Endothelial cell of umbilical vein (primary cell): Measurements from ENCODE around the gene CEP55. TPM values are rescaled to one million over a fixed set of nuclear protein-coding genes. Genes with fewer than 3 reads are reported as not detected.

Experiments used
- BruUV-seq: library from RNA; stranded (reverse); fragments of 400-500 nt; replicated peaks from 2 replicates; lab custom pipeline; 2021; lab: Mats Ljungman, UMichigan
- CTCF ChIA-PET: fragments of 300-600, 350-600 bp; sonication (Branson Sonifier 250); formaldehyde crosslinking; loops from one replicate; lab custom pipeline; 2021; ENCODE audit warnings: antibody characterized with exemption, inconsistent platforms; lab: Charles Lee
- POLR2A ChIA-PET: fragments of 300-600, 350-600 bp; sonication (Branson Sonifier 250); formaldehyde crosslinking; loops from one replicate; lab custom pipeline; 2021; ENCODE audit warnings: antibody characterized with exemption, inconsistent platforms; lab: Charles Lee
- DNase-seq: peaks from one replicate; pipeline ENCODE4 v3.0.0-alpha.2; 2011; ENCODE audit warnings: low read depth, low spot score
- FAIRE-seq: peaks from 2 replicates; lab custom pipeline; 2011; peaks lifted over from hg19 to GRCh38; lab: Jason Lieb, UNC
- H2AFZ ChIP-seq: 2 replicates; pipeline ENCODE4 v1.6.0; 2012; ENCODE audit warnings: low read depth, low read length, control low read depth, inconsistent platforms
- H3K27ac ChIP-seq: 2 replicates; pipeline ENCODE4 v1.5.1; 2011; ENCODE audit warnings: low read depth, mild to moderate bottlenecking, control low read depth, low read length, moderate library complexity; ENCODE audit not compliant: insufficient read depth
- H3K27me3 ChIP-seq, 2 experiments: 2 replicates each; pipeline versions ENCODE4 v1.6.0 to v1.6.1; 2011; ENCODE audit warnings: low read length in 2 of 2, mixed read lengths in 1 of 2; ENCODE audit not compliant: control insufficient read depth in 2 of 2, insufficient read depth in 2 of 2
- H3K36me3 ChIP-seq, 2 experiments: 2 replicates in 1 of 2; 3 replicates in 1 of 2; pipeline ENCODE4 v1.5.1; 2011; ENCODE audit warnings: low read length in 2 of 2, mild to moderate bottlenecking in 1 of 2, moderate library complexity in 1 of 2; ENCODE audit not compliant: control insufficient read depth in 2 of 2, insufficient read depth in 2 of 2; ENCODE audit errors: extremely low read depth in 1 of 2
- H3K4me1 ChIP-seq: 3 replicates; pipeline ENCODE4 v1.5.1; 2011; ENCODE audit warnings: mild to moderate bottlenecking, low read length; ENCODE audit not compliant: control insufficient read depth, insufficient read depth; ENCODE audit errors: extremely low read depth
- H3K4me2 ChIP-seq: 2 replicates; pipeline ENCODE4 v1.6.1; 2011; ENCODE audit warnings: low read length, control low read depth, mixed read lengths; ENCODE audit not compliant: insufficient read depth
- H3K4me3 ChIP-seq, 3 experiments: fragments of 200-600 bp in 1 of 3; sonication (generic), shearing (Covaris generic) in 1 of 3; replicated peaks in 1 of 3; 2 replicates each; pipeline ENCODE4 v1.5.1; 2011 to 2016; ENCODE audit warnings: control low read depth in 3 of 3, low read length in 3 of 3, mild to moderate bottlenecking in 2 of 3, inconsistent platforms in 1 of 3, low read depth in 1 of 3, moderate library complexity in 1 of 3; ENCODE audit not compliant: insufficient read depth in 1 of 3
- H3K79me2 ChIP-seq: 2 replicates; pipeline ENCODE4 v1.6.0; 2012; ENCODE audit warnings: low read length, inconsistent platforms; ENCODE audit not compliant: control insufficient read depth, insufficient read depth
- H3K9ac ChIP-seq: replicated peaks from 2 replicates; pipeline ENCODE3; 2011; ENCODE audit warnings: low read length, control low read depth; ENCODE audit not compliant: insufficient read depth; ENCODE audit errors: extremely low read depth
- H3K9me1 ChIP-seq: replicated peaks from 3 replicates; pipeline ENCODE4 v1.6.0; 2011; ENCODE audit warnings: mild to moderate bottlenecking, low read length; ENCODE audit not compliant: control insufficient read depth, insufficient read depth; ENCODE audit errors: extremely low read depth
- H3K9me3 ChIP-seq: replicated peaks from 2 replicates; pipeline ENCODE4 v1.5.1; 2012; ENCODE audit warnings: low read length, inconsistent platforms; ENCODE audit not compliant: control insufficient read depth, insufficient read depth
- H4K20me1 ChIP-seq: replicated peaks from 2 replicates; pipeline ENCODE3; 2011; ENCODE audit warnings: mild to moderate bottlenecking, low read length; ENCODE audit not compliant: control insufficient read depth, insufficient read depth; ENCODE audit errors: extremely low read depth
- EZH2 ChIP-seq: IDR thresholded peaks from 2 replicates; pipeline ENCODE4 v1.6.1; 2012; ENCODE audit warnings: borderline replicate concordance, low read depth, mild to moderate bottlenecking, moderate library complexity, low read length, inconsistent platforms; ENCODE audit not compliant: severe bottlenecking
- FOS ChIP-seq: IDR thresholded peaks from 2 replicates; pipeline ENCODE4 v1.6.1; 2011; ENCODE audit warnings: mild to moderate bottlenecking, low read length, moderate library complexity, borderline replicate concordance; ENCODE audit not compliant: insufficient read depth
- GATA2 ChIP-seq: IDR thresholded peaks from 2 replicates; pipeline ENCODE4 v1.7.0; 2011; ENCODE audit warnings: low read depth, mild to moderate bottlenecking, moderate library complexity, mixed read lengths, low read length; ENCODE audit not compliant: insufficient read length, insufficient read depth
- JUN ChIP-seq: IDR thresholded peaks from 2 replicates; pipeline ENCODE4 v1.6.1; 2011; ENCODE audit warnings: borderline replicate concordance, low read depth; ENCODE audit not compliant: insufficient read length, insufficient read depth
- MYC ChIP-seq: IDR thresholded peaks from one replicate; pipeline ENCODE4 v1.6.1; 2011; ENCODE audit warnings: mild to moderate bottlenecking, low read depth, low read length
- POLR2A ChIP-seq: IDR thresholded peaks from 2 replicates; pipeline ENCODE4 v1.6.1; 2012; ENCODE audit warnings: low read depth, mild to moderate bottlenecking, control low read depth, low read length
- POLR2AphosphoS5 ChIP-seq: IDR thresholded peaks from 2 replicates; pipeline ENCODE4 v1.6.1; 2012; ENCODE audit warnings: low read depth, mild to moderate bottlenecking, control low read depth, low read length, moderate library complexity; ENCODE audit not compliant: insufficient read depth
- dilution Hi-C: fragments of 300-500 bp; cut with MboI; formaldehyde crosslinking; loops from one replicate; pipeline ENCODE4 v1.15.0; 2019; ENCODE audit warnings: low sequenced_read_pairs; ENCODE audit not compliant: extremely low pct_ligation_motif_present
- intact Hi-C: fragments of 100-400 bp; cut with micrococcal nuclease; formaldehyde crosslinking; loops from one replicate; pipeline ENCODE4 v1.10.0; 2022
- polyA plus RNA-seq, 4 experiments: library from polyadenylated mRNA; depleted of rRNA in 3 of 4; stranded (reverse) in 3 of 4; unstranded in 1 of 4; fragments of >200 nt; gene quantifications; 2 replicates each; pipeline versions ENCODE4 v1.2.1 to v1.2.3, GENCODE V29; 2011 to 2012; ENCODE audit warnings: missing spikeins in 1 of 4
- total RNA-seq: library from RNA; stranded (reverse); gene quantifications from 2 replicates; pipeline ENCODE4 v1.2.3, GENCODE V29; 2021
- TF ChIP-seq, protein P1 (sequence below), 2 donors: IDR thresholded peaks; 1 replicate in 1 of 2; 2 replicates in 1 of 2; pipeline ENCODE4 v1.5.1; 2011; ENCODE audit warnings: low read length in 2 of 2, mild to moderate bottlenecking in 2 of 2, moderate library complexity in 2 of 2, control low read depth in 1 of 2, inconsistent platforms in 1 of 2, low read depth in 1 of 2; ENCODE audit not compliant: insufficient read depth in 1 of 2; ENCODE audit errors: extremely low read depth in 1 of 2
- TF ChIP-seq, protein P2 (sequence below): IDR thresholded peaks from 2 replicates; pipeline ENCODE4 v1.6.1; 2011; ENCODE audit not compliant: insufficient read depth, insufficient read length

Gene CEP55
- total and polyA plus RNA-seq, 2 donors (not counting 3 experiments of a cell fraction or from before 2014, with no cell fraction given): 17.4 to 63.0 TPM

DNA sequence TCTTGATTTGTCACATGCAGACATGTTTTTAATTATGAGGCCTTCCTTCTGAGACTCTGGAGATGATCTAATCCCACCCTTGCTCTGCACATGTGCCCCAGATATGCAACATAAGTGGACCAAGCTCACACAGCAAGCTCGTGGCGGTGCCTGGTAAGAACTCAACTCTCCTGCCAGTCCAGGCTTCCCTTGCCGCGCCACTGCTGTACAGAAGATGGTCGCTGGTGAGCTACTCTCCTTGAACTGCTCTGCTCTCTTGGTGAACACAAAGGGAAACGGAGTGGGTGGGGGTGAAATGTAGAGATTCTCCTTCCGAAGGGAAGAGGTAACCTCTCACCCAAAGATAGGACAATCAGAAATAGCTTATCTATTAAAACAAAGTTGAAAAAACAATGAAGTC lies 39.9 kb upstream of the CEP55 start:
- dilution Hi-C loops (no loop called here), intact Hi-C loops (no loop called here)
- Histone ChIP-seq H3K36me3 (peaks cover 22 to 24% of the 10 kb centered on the region in 2 experiments), H3K9me3 (no peaks in the 10 kb centered on the region), H4K20me1 (no peaks in the 10 kb centered on the region), H3K4me1 (peaks cover 37% of the 10 kb centered on the region), H3K4me3 (no peak overlapping the region), H3K27ac (no peak overlapping the region), H3K27me3 (no peaks in the 10 kb centered on the region), H3K79me2 (peaks cover 66% of the 10 kb centered on the region), H3K4me2 (no peak overlapping the region), H3K9me1 (no peaks in the 10 kb centered on the region), H2AFZ (no peak overlapping the region), H3K9ac (no peak overlapping the region)
- FAIRE-seq (no peak), DNase-seq (no peak)
- CTCF ChIA-PET: interaction anchor here (0.8 to 4.3 kb wide), 4 partner anchors 10 to 33 kb away, joined by 3 to 62 read pairs (median 4); partner anchors contain the start of gene MYOF
- POLR2A ChIA-PET: no interaction called here
- BruUV-seq: no TSS peak
- TF ChIP-seq FOS (no peak), POLR2AphosphoS5 (no peak), GATA2 (no peak), POLR2A (no peak), MYC (no peak), JUN (no peak), EZH2 (no peak)
- TF ChIP-seq, protein P1, sequence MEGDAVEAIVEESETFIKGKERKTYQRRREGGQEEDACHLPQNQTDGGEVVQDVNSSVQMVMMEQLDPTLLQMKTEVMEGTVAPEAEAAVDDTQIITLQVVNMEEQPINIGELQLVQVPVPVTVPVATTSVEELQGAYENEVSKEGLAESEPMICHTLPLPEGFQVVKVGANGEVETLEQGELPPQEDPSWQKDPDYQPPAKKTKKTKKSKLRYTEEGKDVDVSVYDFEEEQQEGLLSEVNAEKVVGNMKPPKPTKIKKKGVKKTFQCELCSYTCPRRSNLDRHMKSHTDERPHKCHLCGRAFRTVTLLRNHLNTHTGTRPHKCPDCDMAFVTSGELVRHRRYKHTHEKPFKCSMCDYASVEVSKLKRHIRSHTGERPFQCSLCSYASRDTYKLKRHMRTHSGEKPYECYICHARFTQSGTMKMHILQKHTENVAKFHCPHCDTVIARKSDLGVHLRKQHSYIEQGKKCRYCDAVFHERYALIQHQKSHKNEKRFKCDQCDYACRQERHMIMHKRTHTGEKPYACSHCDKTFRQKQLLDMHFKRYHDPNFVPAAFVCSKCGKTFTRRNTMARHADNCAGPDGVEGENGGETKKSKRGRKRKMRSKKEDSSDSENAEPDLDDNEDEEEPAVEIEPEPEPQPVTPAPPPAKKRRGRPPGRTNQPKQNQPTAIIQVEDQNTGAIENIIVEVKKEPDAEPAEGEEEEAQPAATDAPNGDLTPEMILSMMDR (IDR thresholded peaks at IDR 0.05; ENCODE audit: extremely low read depth in 1 of 2, insufficient read depth in 1 of 2, low read depth in 1 of 2, low read length in 2 of 2): no peak
- TF ChIP-seq, protein P2, sequence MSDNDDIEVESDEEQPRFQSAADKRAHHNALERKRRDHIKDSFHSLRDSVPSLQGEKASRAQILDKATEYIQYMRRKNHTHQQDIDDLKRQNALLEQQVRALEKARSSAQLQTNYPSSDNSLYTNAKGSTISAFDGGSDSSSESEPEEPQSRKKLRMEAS: no peak
